T-helper 9 cell (primary cell): Measurements from ENCODE around the gene LPCAT2.
"Not testable (repeated sequence)": the region's sequence is repeated elsewhere in the genome, so short reads cannot be mapped to it uniquely, and the experiment has no call there.

Source experiments
- DNase-seq: peaks from one replicate; pipeline ENCODE4 v3.0.0-alpha.2; 2020

Gene LPCAT2

DNA sequence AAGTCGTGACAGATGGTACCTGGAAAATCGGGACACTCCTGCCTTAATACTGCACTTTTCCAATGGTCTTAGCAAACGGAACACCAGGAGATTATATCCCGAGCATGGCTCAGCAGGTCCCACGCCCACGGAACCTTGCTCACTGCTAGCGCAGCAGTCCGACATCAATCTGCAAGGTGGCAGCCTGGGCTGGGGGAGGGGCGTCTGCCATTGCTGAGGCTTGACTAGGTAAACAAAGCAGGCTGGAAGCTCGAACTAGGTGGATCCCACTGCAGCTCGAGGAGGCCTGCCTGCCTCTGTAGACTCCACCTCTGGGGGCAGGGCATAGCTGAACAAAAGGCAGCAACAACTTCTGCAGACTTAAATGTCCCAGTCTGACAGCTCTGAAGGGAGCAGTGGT, 106.8 kb downstream of the LPCAT2 start:
- DNase-seq = not testable (repeated sequence)

- no peak for DNase-seq
Measured at GRCh38 chr16:55621771-55622170, 112.9 kb downstream of the LPCAT2 start.

DNA sequence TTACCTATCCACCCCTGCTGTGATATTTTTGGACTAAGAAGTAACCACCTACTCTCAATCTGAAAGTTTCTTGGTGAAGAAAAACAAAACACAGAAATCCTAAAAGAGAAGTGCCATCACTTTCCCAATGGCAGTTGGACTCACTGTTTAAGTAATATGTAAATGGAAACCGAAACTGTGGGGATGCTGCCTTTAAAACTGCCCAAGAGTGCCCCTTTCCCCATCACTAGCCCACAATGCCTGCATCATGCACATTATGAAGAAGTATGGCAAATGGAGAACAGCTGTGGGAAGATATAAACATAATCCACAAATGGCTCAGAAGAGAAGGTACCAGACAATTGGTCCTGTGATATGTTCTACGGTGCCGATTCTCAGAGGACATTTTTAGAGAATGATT, 113.4 kb downstream of the LPCAT2 start:
- DNase-seq = no peak

DNA sequence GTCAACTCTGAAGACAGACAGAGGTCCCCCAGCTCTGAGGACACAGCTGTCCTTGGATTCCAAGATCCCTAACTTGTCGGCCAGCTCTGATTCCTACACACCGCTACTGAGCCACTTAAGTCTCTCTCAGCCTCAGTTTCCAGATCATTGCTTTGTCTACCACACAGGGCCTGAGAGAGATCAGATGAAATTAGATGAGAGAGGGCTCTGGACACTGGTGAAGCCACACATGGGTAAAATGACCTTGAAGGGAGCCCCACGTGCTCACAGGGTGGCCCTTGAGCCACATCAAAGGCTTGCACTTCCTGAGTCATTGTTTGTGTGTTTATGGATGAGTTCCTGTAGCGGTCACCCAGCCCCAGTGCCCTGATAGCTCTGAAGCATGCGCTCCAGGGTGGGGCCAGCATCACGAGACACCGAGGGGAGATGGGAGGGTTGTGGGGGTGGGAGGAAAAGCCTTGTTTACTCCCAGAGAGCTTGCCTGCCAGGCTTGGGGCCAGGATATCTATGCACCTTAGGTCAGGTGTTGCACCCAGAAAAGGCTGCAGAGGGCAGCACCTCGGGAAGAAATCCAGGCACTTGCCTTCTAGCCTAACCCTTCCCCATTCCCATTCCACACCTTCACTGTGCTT, 114.2 kb downstream of the LPCAT2 start:
- DNase-seq = no peak

GRCh38 chr16:55623640-55624039, 114.8 kb downstream of the LPCAT2 start:
- DNase-seq = no peak

- no peak for DNase-seq
Measured at GRCh38 chr16:55624696-55625095, 115.8 kb downstream of the LPCAT2 start.

DNA sequence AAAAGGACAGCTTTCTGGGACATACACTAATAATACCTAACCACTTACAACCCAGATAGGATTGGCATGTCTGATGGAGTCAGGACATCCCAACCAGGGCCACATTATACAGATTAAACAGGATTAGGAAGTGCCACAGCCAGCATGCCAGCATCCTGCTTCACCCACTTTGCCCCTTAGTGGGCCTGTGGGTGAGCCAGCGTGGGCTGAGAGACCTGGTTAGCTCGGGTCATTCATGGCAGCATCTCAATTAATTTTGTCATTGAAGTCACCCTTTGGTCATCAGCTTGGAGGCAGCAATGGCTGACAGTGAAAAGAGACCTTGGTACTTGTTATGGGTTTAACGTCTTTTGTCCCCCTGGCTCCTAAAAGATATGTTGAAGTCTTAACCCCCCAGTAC, 117.0 kb downstream of the LPCAT2 start:
- DNase-seq = no peak

DNA sequence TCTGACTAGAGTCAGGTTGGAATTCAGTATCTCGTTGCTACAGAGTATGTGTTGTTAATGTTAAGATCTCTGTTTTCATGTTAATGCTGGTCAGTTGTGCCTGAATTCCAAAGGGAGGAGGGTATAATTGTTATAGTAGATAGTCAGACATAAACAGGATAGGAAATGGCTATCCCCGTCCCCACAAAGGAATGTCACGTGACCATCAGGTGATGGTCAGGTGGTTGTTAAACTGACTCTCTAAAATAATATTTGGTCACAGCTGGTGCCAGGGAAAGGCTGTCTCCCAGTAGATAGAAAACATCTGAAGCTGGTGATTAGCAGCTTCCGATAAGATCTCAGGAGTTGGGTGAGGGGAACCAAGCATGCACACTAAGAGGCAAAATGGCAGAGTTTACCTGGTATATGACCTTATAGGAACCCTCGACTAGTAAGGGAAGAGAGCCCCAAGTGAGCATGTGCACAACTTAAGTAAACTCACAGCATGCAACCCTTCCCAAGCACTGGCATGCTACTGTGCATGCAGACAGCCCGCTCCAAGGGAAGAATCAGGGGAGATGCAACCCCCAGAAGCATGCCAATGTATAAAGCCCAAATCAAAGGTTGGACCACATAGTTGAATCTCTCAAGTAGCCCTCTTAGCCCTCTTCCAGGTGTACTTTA, 119.6 kb downstream of the LPCAT2 start:
- no peak for DNase-seq

DNA sequence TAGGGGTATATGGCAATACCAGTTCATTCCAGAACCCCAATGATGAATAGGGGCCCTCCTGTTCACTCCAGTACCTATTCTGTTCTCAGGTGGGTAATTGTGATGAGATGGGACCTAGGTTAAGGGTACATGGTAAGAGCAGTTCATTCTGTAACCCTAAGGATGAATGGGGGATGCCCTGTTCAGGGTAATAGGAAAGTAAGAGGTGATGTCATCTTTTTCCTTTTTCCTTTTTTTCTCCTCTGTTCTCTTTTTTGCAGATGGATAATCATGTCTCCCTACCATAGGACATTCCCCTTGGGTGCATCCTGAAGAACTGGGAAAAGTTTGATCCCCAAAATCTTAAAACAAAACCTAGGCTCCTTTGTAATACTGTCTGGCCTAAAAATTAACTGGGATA, 121.9 kb downstream of the LPCAT2 start:
- no peak for DNase-seq

- no peak for DNase-seq
Measured at GRCh38 chr16:55632259-55632658, 123.4 kb downstream of the LPCAT2 start.

- no peak for DNase-seq
Measured at GRCh38 chr16:55634193-55634592, 125.3 kb downstream of the LPCAT2 start.
